ENCODE results near the gene STARD3.

- no peak for TF ChIP-seq POLR2A (IDR thresholded peaks at IDR 0.05)
- TF ChIP-seq, protein P1, sequence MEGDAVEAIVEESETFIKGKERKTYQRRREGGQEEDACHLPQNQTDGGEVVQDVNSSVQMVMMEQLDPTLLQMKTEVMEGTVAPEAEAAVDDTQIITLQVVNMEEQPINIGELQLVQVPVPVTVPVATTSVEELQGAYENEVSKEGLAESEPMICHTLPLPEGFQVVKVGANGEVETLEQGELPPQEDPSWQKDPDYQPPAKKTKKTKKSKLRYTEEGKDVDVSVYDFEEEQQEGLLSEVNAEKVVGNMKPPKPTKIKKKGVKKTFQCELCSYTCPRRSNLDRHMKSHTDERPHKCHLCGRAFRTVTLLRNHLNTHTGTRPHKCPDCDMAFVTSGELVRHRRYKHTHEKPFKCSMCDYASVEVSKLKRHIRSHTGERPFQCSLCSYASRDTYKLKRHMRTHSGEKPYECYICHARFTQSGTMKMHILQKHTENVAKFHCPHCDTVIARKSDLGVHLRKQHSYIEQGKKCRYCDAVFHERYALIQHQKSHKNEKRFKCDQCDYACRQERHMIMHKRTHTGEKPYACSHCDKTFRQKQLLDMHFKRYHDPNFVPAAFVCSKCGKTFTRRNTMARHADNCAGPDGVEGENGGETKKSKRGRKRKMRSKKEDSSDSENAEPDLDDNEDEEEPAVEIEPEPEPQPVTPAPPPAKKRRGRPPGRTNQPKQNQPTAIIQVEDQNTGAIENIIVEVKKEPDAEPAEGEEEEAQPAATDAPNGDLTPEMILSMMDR (IDR thresholded peaks at IDR 0.05): no peak
Measured at GRCh38 chr17:39648616-39649366, 11.8 kb downstream of the STARD3 start.

Measured in Peyer's patch (tissue), 4 donors.